HCT116 (cell line): Measurements from ENCODE around the gene ERMAP. TPM values are rescaled to one million over a fixed set of nuclear protein-coding genes. Genes with fewer than 3 reads are reported as not detected.

Source experiments
- ATAC-seq: fragments of 200-7000 bp; cut with Tn5 transposase; 2 replicates; pipeline ENCODE4 v1.9.1; 2020; ENCODE audit warnings: mild to moderate bottlenecking, moderate library complexity
- BruUV-seq: library from RNA; stranded (reverse); fragments of 400-500 nt; replicated peaks from 2 replicates; lab custom pipeline; 2021; lab: Mats Ljungman, UMichigan
- CTCF ChIA-PET: fragments of 300-600 bp; sonication (Branson Sonifier 250); formaldehyde crosslinking; loops from one replicate; lab custom pipeline; 2021; ENCODE audit warnings: antibody characterized with exemption; lab: Charles Lee
- POLR2A ChIA-PET: fragments of 300-600, 350-600 bp; sonication (Branson Sonifier 250); formaldehyde crosslinking; loops from one replicate; lab custom pipeline; 2021; ENCODE audit warnings: antibody characterized with exemption; lab: Charles Lee
- RAD21 ChIA-PET, 2 experiments: fragments of 300-600 bp; sonication (Branson Sonifier 250); formaldehyde crosslinking; loops; one replicate each; lab custom pipeline; 2023; ENCODE audit warnings: low total read pairs in 2 of 2; ENCODE audit not compliant: uncharacterized antibody in 2 of 2, unreplicated experiment in 2 of 2, low non-redundant PET in 1 of 2; lab: Charles Lee
- DNase-seq: peaks from one replicate; pipeline ENCODE4 v3.0.0-alpha.2; 2010; ENCODE audit warnings: low read depth, low spot score
- H2AFZ ChIP-seq: fragments of 200-600 bp; shearing (Covaris generic), sonication (generic); 2 replicates; pipeline ENCODE4 v1.6.1; 2017; ENCODE audit warnings: low read depth, mixed run types, mixed read lengths, antibody characterized with exemption, low read length; ENCODE audit not compliant: poor library complexity, severe bottlenecking
- H3K27ac ChIP-seq: 2 replicates; pipeline ENCODE4 v1.5.1; 2012; ENCODE audit warnings: low read depth, low read length
- H3K27me3 ChIP-seq: fragments of 200-600 bp; sonication (generic); 2 replicates; pipeline ENCODE4 v1.6.1; 2016; ENCODE audit warnings: mixed run types, low read length, mixed read lengths; ENCODE audit not compliant: insufficient read depth
- H3K36me3 ChIP-seq, 2 experiments: fragments of 200-500 bp in 1 of 2; fragments of 200-600 bp in 1 of 2; sonication (Bioruptor generic) in 1 of 2; sonication (generic) in 1 of 2; 2 replicates each; pipeline versions ENCODE4 v1.5.1 to v1.6.1; 2014 to 2016; ENCODE audit warnings: low read length in 2 of 2, inconsistent platforms in 1 of 2, mixed read lengths in 1 of 2, mixed run types in 1 of 2; ENCODE audit not compliant: insufficient read depth in 2 of 2, control insufficient read depth in 1 of 2
- H3K4me1 ChIP-seq, 2 experiments: fragments of 200-600 bp in 1 of 2; sonication (generic) in 1 of 2; 2 replicates each; pipeline versions ENCODE4 v1.5.1 to v1.6.1; 2012 to 2017; ENCODE audit warnings: low read length in 2 of 2, inconsistent platforms in 1 of 2, mild to moderate bottlenecking in 1 of 2, mixed read lengths in 1 of 2, mixed run types in 1 of 2, moderate library complexity in 1 of 2; ENCODE audit not compliant: insufficient read depth in 2 of 2, control insufficient read depth in 1 of 2
- H3K4me2 ChIP-seq: fragments of 200-600 bp; sonication (generic); 2 replicates; pipeline ENCODE4 v1.6.1; 2017; ENCODE audit warnings: mixed run types, low read length, mixed read lengths
- H3K4me3 ChIP-seq, 2 experiments: fragments of 200-600 bp in 1 of 2; sonication (generic) in 1 of 2; replicated peaks in 1 of 2; 2 replicates each; pipeline ENCODE4 v1.5.1; 2011 to 2016; ENCODE audit warnings: low read length in 2 of 2, control low read depth in 1 of 2, low read depth in 1 of 2, mild to moderate bottlenecking in 1 of 2, mixed read lengths in 1 of 2, mixed run types in 1 of 2
- H3K79me2 ChIP-seq: fragments of 200-600 bp; sonication (generic); 2 replicates; pipeline ENCODE4 v1.6.1; 2017; ENCODE audit warnings: mild to moderate bottlenecking, mixed run types, low read length, moderate library complexity, mixed read lengths; ENCODE audit not compliant: insufficient read depth
- H3K9ac ChIP-seq: fragments of 200-600 bp; sonication (generic); 2 replicates; pipeline ENCODE4 v1.6.1; 2016; ENCODE audit warnings: low read length, mixed read lengths
- H3K9me2 ChIP-seq: fragments of 200-600 bp; sonication (generic), shearing (Covaris generic); 2 replicates; pipeline ENCODE4 v1.6.1; 2017; ENCODE audit warnings: mixed run types, mild to moderate bottlenecking, moderate library complexity; ENCODE audit not compliant: insufficient read depth
- H3K9me3 ChIP-seq, 2 experiments: fragments of 200-500 bp in 1 of 2; fragments of 200-600 bp in 1 of 2; sonication (Bioruptor generic) in 1 of 2; sonication (generic) in 1 of 2; 2 replicates each; pipeline ENCODE4 v1.6.1; 2014 to 2017; ENCODE audit warnings: low read length in 2 of 2, mixed read lengths in 2 of 2, inconsistent platforms in 1 of 2, low read depth in 1 of 2, mild to moderate bottlenecking in 1 of 2, mixed run types in 1 of 2, moderate library complexity in 1 of 2; ENCODE audit not compliant: control insufficient read depth in 1 of 2, insufficient read depth in 1 of 2
- H4K20me1 ChIP-seq: fragments of 200-600 bp; sonication (generic), shearing (Covaris generic); 2 replicates; pipeline ENCODE4 v1.6.1; 2017; ENCODE audit warnings: mixed run types, mild to moderate bottlenecking, moderate library complexity; ENCODE audit not compliant: insufficient read depth
- CBX3 ChIP-seq: IDR thresholded peaks from 2 replicates; pipeline ENCODE4 v1.6.1; 2012; ENCODE audit warnings: low read depth
- EGR1 ChIP-seq: IDR thresholded peaks from 2 replicates; pipeline ENCODE4 v1.6.1; 2012; ENCODE audit warnings: low read depth
- ELF1 ChIP-seq: IDR thresholded peaks from 2 replicates; pipeline ENCODE4 v1.6.1; 2012; ENCODE audit warnings: low read depth, borderline replicate concordance
- EZH2phosphoT487 ChIP-seq: fragments of 200-600 bp; IDR thresholded peaks from 2 replicates; pipeline ENCODE4 v1.6.1; 2018; ENCODE audit warnings: antibody characterized with exemption, borderline replicate concordance
- FOSL1 ChIP-seq: IDR thresholded peaks from 2 replicates; pipeline ENCODE4 v1.6.1; 2012; ENCODE audit warnings: low read depth
- POLR2A ChIP-seq: IDR thresholded peaks from 2 replicates; pipeline ENCODE4 v1.7.0; 2011; ENCODE audit warnings: borderline replicate concordance; ENCODE audit not compliant: insufficient read depth, insufficient read length; ENCODE audit errors: extremely low read depth
- POLR2AphosphoS5 ChIP-seq: IDR thresholded peaks from 2 replicates; pipeline ENCODE4 v1.6.1; 2011; ENCODE audit warnings: mild to moderate bottlenecking, low read depth, low read length, moderate library complexity
- RAD21 ChIP-seq: IDR thresholded peaks from 2 replicates; pipeline ENCODE4 v1.6.1; 2012; ENCODE audit warnings: low read depth, mild to moderate bottlenecking
- REST ChIP-seq: IDR thresholded peaks from 2 replicates; pipeline ENCODE4 v1.6.1; 2012; ENCODE audit warnings: low read depth
- SIN3A ChIP-seq: IDR thresholded peaks from 2 replicates; pipeline ENCODE4 v1.6.1; 2012; ENCODE audit warnings: low read depth
- SP1 ChIP-seq: IDR thresholded peaks from 2 replicates; pipeline ENCODE4 v1.6.1; 2012; ENCODE audit warnings: low read depth
- TCF7L2 ChIP-seq: IDR thresholded peaks from 2 replicates; pipeline ENCODE4 v1.7.0; 2011; ENCODE audit warnings: borderline replicate concordance, inconsistent platforms; ENCODE audit not compliant: insufficient read depth, insufficient read length; ENCODE audit errors: extremely low read depth
- YY1 ChIP-seq: IDR thresholded peaks from 2 replicates; pipeline ENCODE4 v1.6.1; 2011; ENCODE audit warnings: low read length, low read depth, moderate library complexity, mild to moderate bottlenecking; ENCODE audit not compliant: insufficient replicate concordance; ENCODE audit errors: extremely low read depth
- ZBTB33 ChIP-seq: IDR thresholded peaks from 2 replicates; pipeline ENCODE4 v1.6.1; 2011; ENCODE audit warnings: mild to moderate bottlenecking, low read length, moderate library complexity; ENCODE audit not compliant: insufficient replicate concordance; ENCODE audit errors: extremely low read depth
- ZFX ChIP-seq: fragments of 450-650 bp; IDR thresholded peaks from 2 replicates; pipeline ENCODE4 v1.6.1; 2017
- ZNF274 ChIP-seq: fragments of 200-500 bp; sonication (Bioruptor generic); IDR thresholded peaks from 2 replicates; pipeline ENCODE4 v1.6.1; 2014; ENCODE audit warnings: mild to moderate bottlenecking, low read depth, low read length, inconsistent platforms
- intact Hi-C: fragments of 100-400 bp; cut with micrococcal nuclease; formaldehyde crosslinking; loops from 2 replicates; pipeline ENCODE4 v1.10.0; 2022
- total RNA-seq: library from RNA; stranded (reverse); gene quantifications from one replicate; pipeline ENCODE4 v1.2.1, GENCODE V29; 2021; ENCODE audit not compliant: unreplicated experiment
- TF ChIP-seq, protein P1 (sequence below), 3 experiments: fragments of 200-600 bp in 1 of 3; sonication (generic) in 1 of 3; IDR thresholded peaks in 2 of 3; conservative IDR thresholded peaks in 1 of 3; 2 replicates each; pipeline ENCODE4 v1.5.1; 2012 to 2017; ENCODE audit warnings: low read depth in 2 of 3, low read length in 2 of 3, antibody characterized with exemption in 1 of 3, borderline replicate concordance in 1 of 3, control low read depth in 1 of 3, mild to moderate bottlenecking in 1 of 3, mixed read lengths in 1 of 3, mixed run types in 1 of 3, moderate library complexity in 1 of 3; ENCODE audit not compliant: insufficient read depth in 1 of 3
- TF ChIP-seq, protein P2 (sequence below): IDR thresholded peaks from 2 replicates; pipeline ENCODE4 v1.6.1; 2012
- TF ChIP-seq, protein P3 (sequence below): IDR thresholded peaks from 2 replicates; pipeline ENCODE4 v1.6.1; 2012

The ERMAP gene
- total RNA-seq, 1 experiment from 2014 or later = 5.4 TPM

DNA sequence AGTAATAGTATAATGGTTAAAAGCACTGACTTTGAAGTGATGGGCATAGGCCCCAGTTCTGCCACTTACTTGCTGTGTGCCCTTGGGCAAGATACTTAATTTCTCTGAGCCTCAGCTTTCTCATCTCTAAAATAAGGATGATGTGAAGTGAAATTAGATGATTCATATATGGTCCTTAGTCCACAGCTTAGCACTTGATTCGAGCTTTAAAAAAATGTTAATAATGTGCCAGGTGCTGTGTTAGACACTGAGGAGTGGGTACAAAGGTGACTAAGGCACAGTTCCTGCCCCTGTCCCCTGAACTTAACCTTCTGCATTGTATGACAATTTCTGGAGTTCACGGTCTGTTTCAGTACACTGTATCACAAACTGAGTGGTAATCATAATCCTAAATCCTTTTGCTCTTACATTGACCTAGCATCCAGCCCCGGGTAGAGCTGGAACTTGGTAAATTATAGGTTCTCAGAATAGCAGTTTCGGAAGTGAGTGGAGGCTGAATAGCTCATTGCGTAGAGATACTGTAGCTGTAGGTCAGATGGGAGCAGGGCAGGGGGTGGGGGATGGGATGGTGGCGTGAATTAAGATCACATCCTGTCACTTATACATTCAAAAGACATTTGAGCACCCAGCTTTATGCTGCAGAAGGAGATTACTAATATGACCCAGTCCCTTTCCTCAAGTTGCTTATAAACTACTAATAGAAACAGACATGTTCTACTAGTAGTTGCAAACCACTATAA is 31.0 kb downstream of the ERMAP start:
- intact Hi-C loops = no loop called here
- Histone ChIP-seq H3K9me2 (no peaks in the 10 kb centered on the region), H3K4me1 (peaks cover 7 to 16% of the 10 kb centered on the region in 2 experiments; a peak in 3 of 4 replicates), H3K27ac (no peak overlapping the region), H3K9ac (peak overlapping the region; percentile 77; the same call in 1 of the 2 replicates), H3K27me3 (no peaks in the 10 kb centered on the region), H3K4me3 (peak overlapping the region; percentile 79 to 82), H3K36me3 (peaks cover 7 to 8% of the 10 kb centered on the region in 2 experiments; a peak in 3 of 4 replicates), H4K20me1 (no peaks in the 10 kb centered on the region), H2AFZ (no peak overlapping the region), H3K9me3 (no peaks in the 10 kb centered on the region), H3K79me2 (peaks cover 23% of the 10 kb centered on the region), H3K4me2 (peak overlapping the region; percentile 83)
- RAD21 ChIA-PET = no interaction called here
- CTCF ChIA-PET = interaction anchor here (1.9 to 2.2 kb wide), 3 partner anchors 76 to 226 kb away, joined by 4 to 10 read pairs (median 9); no protein-coding TSS in a partner anchor
- TSS peak; percentile 48 for BruUV-seq
- POLR2A ChIA-PET = no interaction called here
- ATAC-seq (no peak), DNase-seq (no peak)
- no peak for TF ChIP-seq EGR1
- no peak for TF ChIP-seq ZBTB33
- TF ChIP-seq SP1 = no peak
- TF ChIP-seq ZFX = no peak
- TF ChIP-seq RAD21 = no peak
- no peak for TF ChIP-seq ELF1
- TF ChIP-seq, protein P1, sequence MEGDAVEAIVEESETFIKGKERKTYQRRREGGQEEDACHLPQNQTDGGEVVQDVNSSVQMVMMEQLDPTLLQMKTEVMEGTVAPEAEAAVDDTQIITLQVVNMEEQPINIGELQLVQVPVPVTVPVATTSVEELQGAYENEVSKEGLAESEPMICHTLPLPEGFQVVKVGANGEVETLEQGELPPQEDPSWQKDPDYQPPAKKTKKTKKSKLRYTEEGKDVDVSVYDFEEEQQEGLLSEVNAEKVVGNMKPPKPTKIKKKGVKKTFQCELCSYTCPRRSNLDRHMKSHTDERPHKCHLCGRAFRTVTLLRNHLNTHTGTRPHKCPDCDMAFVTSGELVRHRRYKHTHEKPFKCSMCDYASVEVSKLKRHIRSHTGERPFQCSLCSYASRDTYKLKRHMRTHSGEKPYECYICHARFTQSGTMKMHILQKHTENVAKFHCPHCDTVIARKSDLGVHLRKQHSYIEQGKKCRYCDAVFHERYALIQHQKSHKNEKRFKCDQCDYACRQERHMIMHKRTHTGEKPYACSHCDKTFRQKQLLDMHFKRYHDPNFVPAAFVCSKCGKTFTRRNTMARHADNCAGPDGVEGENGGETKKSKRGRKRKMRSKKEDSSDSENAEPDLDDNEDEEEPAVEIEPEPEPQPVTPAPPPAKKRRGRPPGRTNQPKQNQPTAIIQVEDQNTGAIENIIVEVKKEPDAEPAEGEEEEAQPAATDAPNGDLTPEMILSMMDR (IDR thresholded peaks at IDR 0.05 in 2 of 3, conservative IDR thresholded peaks at IDR 0.05 in 1 of 3; ENCODE audit: borderline replicate concordance in 1 of 3, insufficient read depth in 1 of 3, low read depth in 2 of 3, low read length in 2 of 3) = no peak
- TF ChIP-seq SIN3A = no peak
- TF ChIP-seq, protein P2, sequence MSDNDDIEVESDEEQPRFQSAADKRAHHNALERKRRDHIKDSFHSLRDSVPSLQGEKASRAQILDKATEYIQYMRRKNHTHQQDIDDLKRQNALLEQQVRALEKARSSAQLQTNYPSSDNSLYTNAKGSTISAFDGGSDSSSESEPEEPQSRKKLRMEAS = no peak
- TF ChIP-seq YY1 = no peak
- no peak for TF ChIP-seq POLR2A
- TF ChIP-seq REST = no peak
- TF ChIP-seq ZNF274 = no peak
- TF ChIP-seq, protein P3, sequence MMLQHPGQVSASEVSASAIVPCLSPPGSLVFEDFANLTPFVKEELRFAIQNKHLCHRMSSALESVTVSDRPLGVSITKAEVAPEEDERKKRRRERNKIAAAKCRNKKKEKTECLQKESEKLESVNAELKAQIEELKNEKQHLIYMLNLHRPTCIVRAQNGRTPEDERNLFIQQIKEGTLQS = no peak
- no peak for TF ChIP-seq CBX3
- TF ChIP-seq FOSL1 = no peak
- TF ChIP-seq TCF7L2 = no peak
- TF ChIP-seq EZH2phosphoT487 = no peak
- no peak for TF ChIP-seq POLR2AphosphoS5
